RWPE1 (cell line): ENCODE results near the gene DOHH.

ENCODE experiments used
- CTCF ChIA-PET: fragments of 350-600 bp; sonication (Branson Sonifier 250); formaldehyde crosslinking; extraction: SDS; loops from one replicate; lab custom pipeline; 2021; lab: Yijun Ruan, JAX
- POLR2A ChIA-PET: fragments of 400-600 bp; formaldehyde crosslinking; extraction: SDS; loops from one replicate; lab custom pipeline; 2020; ENCODE audit warnings: antibody characterized with exemption; ENCODE audit not compliant: low non-redundant PET; lab: Yijun Ruan, JAX
- DNase-seq: peaks from one replicate; pipeline ENCODE4 v3.0.0; 2012; ENCODE audit warnings: low spot score
- H3K27ac ChIP-seq: fragments of 450-650 bp; 2 replicates; pipeline ENCODE4 v1.5.1; 2017
- CTCF ChIP-seq: fragments of 450-650 bp; conservative IDR thresholded peaks from 2 replicates; pipeline ENCODE4 v1.5.1; 2017; ENCODE audit warnings: low read depth, mild to moderate bottlenecking

The DOHH gene

GRCh38 chr19:3516675-3517207 is 16.3 kb upstream of the DOHH start:
- peak overlapping the region; percentile 37 for H3K27ac ChIP-seq
- TF ChIP-seq CTCF = no peak
- CTCF ChIA-PET = no interaction called here
- POLR2A ChIA-PET = no interaction called here
- DNase-seq = no peak

- no peak for TF ChIP-seq CTCF
- peak overlapping the region; percentile 37 for H3K27ac ChIP-seq
- no peak for DNase-seq
- POLR2A ChIA-PET = no interaction called here
- CTCF ChIA-PET = no interaction called here
These were observed 15.5 kb upstream of the DOHH start for GRCh38 chr19:3515891-3516422.

GRCh38 chr19:3514930-3515329 is 14.5 kb upstream of the DOHH start:
- no peak for DNase-seq
- H3K27ac ChIP-seq = peak overlapping the region; percentile 37
- CTCF ChIA-PET = no interaction called here
- POLR2A ChIA-PET = no interaction called here
- TF ChIP-seq CTCF = no peak

GRCh38 chr19:3513229-3514140 is 13.0 kb upstream of the DOHH start:
- POLR2A ChIA-PET = no interaction called here
- CTCF ChIA-PET = no interaction called here
- 0 out of 2 replicates have a peak overlapping the region, but pooled peaks have one; percentile 3 for H3K27ac ChIP-seq
- DNase-seq = no peak
- no peak for TF ChIP-seq CTCF

GRCh38 chr19:3512562-3513228 is 12.2 kb upstream of the DOHH start:
- no peak overlapping the region for H3K27ac ChIP-seq
- TF ChIP-seq CTCF = no peak
- CTCF ChIA-PET = no interaction called here
- POLR2A ChIA-PET = no interaction called here
- no peak for DNase-seq

- TF ChIP-seq CTCF = no peak
- CTCF ChIA-PET = no interaction called here
- POLR2A ChIA-PET = no interaction called here
- DNase-seq = no peak
- H3K27ac ChIP-seq = peak overlapping the region; percentile 9; the same call in 1 of the 2 replicates
These were observed 11.2 kb upstream of the DOHH start for GRCh38 chr19:3511506-3512251.
